Measurements from ENCODE around the gene ZNF605.

- TF ChIP-seq, protein P1, sequence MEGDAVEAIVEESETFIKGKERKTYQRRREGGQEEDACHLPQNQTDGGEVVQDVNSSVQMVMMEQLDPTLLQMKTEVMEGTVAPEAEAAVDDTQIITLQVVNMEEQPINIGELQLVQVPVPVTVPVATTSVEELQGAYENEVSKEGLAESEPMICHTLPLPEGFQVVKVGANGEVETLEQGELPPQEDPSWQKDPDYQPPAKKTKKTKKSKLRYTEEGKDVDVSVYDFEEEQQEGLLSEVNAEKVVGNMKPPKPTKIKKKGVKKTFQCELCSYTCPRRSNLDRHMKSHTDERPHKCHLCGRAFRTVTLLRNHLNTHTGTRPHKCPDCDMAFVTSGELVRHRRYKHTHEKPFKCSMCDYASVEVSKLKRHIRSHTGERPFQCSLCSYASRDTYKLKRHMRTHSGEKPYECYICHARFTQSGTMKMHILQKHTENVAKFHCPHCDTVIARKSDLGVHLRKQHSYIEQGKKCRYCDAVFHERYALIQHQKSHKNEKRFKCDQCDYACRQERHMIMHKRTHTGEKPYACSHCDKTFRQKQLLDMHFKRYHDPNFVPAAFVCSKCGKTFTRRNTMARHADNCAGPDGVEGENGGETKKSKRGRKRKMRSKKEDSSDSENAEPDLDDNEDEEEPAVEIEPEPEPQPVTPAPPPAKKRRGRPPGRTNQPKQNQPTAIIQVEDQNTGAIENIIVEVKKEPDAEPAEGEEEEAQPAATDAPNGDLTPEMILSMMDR (IDR thresholded peaks at IDR 0.05), result no peak
- TF ChIP-seq POLR2A (IDR thresholded peaks at IDR 0.05) (no peak), EP300 (IDR thresholded peaks at IDR 0.05) (no peak)
Measured at GRCh38 chr12:132986885-132987225, 30.7 kb upstream of the ZNF605 start.

All from ovary (tissue), 3 donors.